Naive thymus-derived CD4-positive, alpha-beta T cell (primary cell): ENCODE results near the gene FAM177B. TPM values are rescaled to one million over a fixed set of nuclear protein-coding genes. Genes with fewer than 3 reads are reported as not detected.

ENCODE experiments used
- ATAC-seq: fragments of 150-1000 bp; cut with Tn5 transposase; 2 replicates; pipeline ENCODE4 v1.10.0; 2021; ENCODE audit warnings: mild to moderate bottlenecking, moderate library complexity
- CTCF ChIA-PET: fragments of 350-600 bp; sonication (Branson Sonifier 250); formaldehyde crosslinking; loops from one replicate; lab custom pipeline; 2021; ENCODE audit warnings: antibody characterized with exemption; lab: Charles Lee
- POLR2A ChIA-PET: fragments of 350-600 bp; sonication (Branson Sonifier 250); formaldehyde crosslinking; loops from one replicate; lab custom pipeline; 2021; ENCODE audit warnings: antibody characterized with exemption, inconsistent platforms; lab: Charles Lee
- DNase-seq, 9 donors: peaks; one replicate each; pipeline versions ENCODE4 v3.0.0 to v3.0.0-alpha.2; 2020 to 2022; ENCODE audit warnings: mixed read lengths in 1 of 9
- H3K27ac ChIP-seq: one replicate; pipeline ENCODE4 v1.7.0; 2013; ENCODE audit warnings: mild to moderate bottlenecking, low read depth, low read length, moderate library complexity
- H3K27me3 ChIP-seq, 2 donors: one replicate each; pipeline ENCODE4 v1.7.0; 2013; ENCODE audit warnings: low read length in 2 of 2, mild to moderate bottlenecking in 2 of 2, moderate library complexity in 2 of 2; ENCODE audit not compliant: control insufficient read depth in 2 of 2, insufficient read depth in 2 of 2
- H3K36me3 ChIP-seq, 3 experiments: 1 replicate in 2 of 3; 2 replicates in 1 of 3; pipeline ENCODE4 v1.7.0; 2013; ENCODE audit warnings: low read length in 3 of 3, mild to moderate bottlenecking in 3 of 3, moderate library complexity in 1 of 3; ENCODE audit not compliant: insufficient read depth in 3 of 3, control insufficient read depth in 2 of 3
- H3K4me1 ChIP-seq, 2 donors: one replicate each; pipeline ENCODE4 v1.7.0; 2013; ENCODE audit warnings: low read length in 2 of 2, mild to moderate bottlenecking in 2 of 2, moderate library complexity in 1 of 2; ENCODE audit not compliant: control insufficient read depth in 2 of 2, insufficient read depth in 2 of 2
- H3K4me3 ChIP-seq: 2 replicates; pipeline ENCODE4 v1.7.0; 2013; ENCODE audit warnings: mild to moderate bottlenecking, low read length
- H3K9me3 ChIP-seq, 3 experiments: 1 replicate in 2 of 3; 2 replicates in 1 of 3; pipeline ENCODE4 v1.7.0; 2013; ENCODE audit warnings: low read length in 3 of 3; ENCODE audit not compliant: control insufficient read depth in 2 of 3
- H3K27ac Mint-ChIP-seq, 9 donors: one replicate each; pipeline ENCODE4 v1.8.0; 2020 to 2022; ENCODE audit warnings: mixed read lengths in 9 of 9, mild to moderate bottlenecking in 8 of 9, moderate library complexity in 5 of 9, inconsistent platforms in 2 of 9
- H3K27me3 Mint-ChIP-seq, 5 donors: one replicate each; pipeline ENCODE4 v1.8.0; 2021 to 2022; ENCODE audit warnings: mixed read lengths in 5 of 5, mild to moderate bottlenecking in 1 of 5
- H3K36me3 Mint-ChIP-seq, 5 donors: one replicate each; pipeline ENCODE4 v1.8.0; 2020 to 2022; ENCODE audit warnings: mixed read lengths in 5 of 5, mild to moderate bottlenecking in 3 of 5, inconsistent platforms in 1 of 5
- H3K4me1 Mint-ChIP-seq, 7 donors: one replicate each; pipeline ENCODE4 v1.8.0; 2020 to 2022; ENCODE audit warnings: mixed read lengths in 7 of 7, mild to moderate bottlenecking in 3 of 7, inconsistent platforms in 1 of 7
- H3K4me3 Mint-ChIP-seq, 10 donors: one replicate each; pipeline ENCODE4 v1.8.0; 2020 to 2022; ENCODE audit warnings: mild to moderate bottlenecking in 10 of 10, mixed read lengths in 10 of 10, moderate library complexity in 6 of 10, inconsistent platforms in 2 of 10
- H3K9me3 Mint-ChIP-seq, 11 donors: one replicate each; pipeline ENCODE4 v1.8.0; 2020 to 2022; ENCODE audit warnings: mixed read lengths in 11 of 11, mild to moderate bottlenecking in 4 of 11, inconsistent platforms in 1 of 11, moderate library complexity in 1 of 11
- intact Hi-C, 2 donors: fragments of 100-400 bp; cut with micrococcal nuclease; formaldehyde crosslinking; loops; one replicate each; pipeline ENCODE4 v1.15.1; 2023
- polyA plus RNA-seq, 2 donors: library from polyadenylated mRNA; unstranded; fragments of 300-500 nt; fragmentation: Illumina TruSeq; gene quantifications; one replicate each; pipeline ENCODE4 v1.2.3, GENCODE V29; 2021
- total RNA-seq, 6 experiments: library from RNA in 5 of 6; stranded (reverse) in 5 of 6; gene quantifications; 1 replicate in 5 of 6; 2 replicates in 1 of 6; pipeline ENCODE4 v1.2.3 and lab custom pipeline; 2021 to 2026

Gene FAM177B
- total and polyA plus RNA-seq, 7 experiments from 2014 or later: not detected

- ATAC-seq (no peak), DNase-seq (no peak)
- no peaks in the 10 kb centered on the region for H3K9me3 ChIP-seq
- no peaks in the 10 kb centered on the region for H3K27me3 ChIP-seq
- H3K27ac Mint-ChIP-seq: no peak overlapping the region
- H3K36me3 ChIP-seq: no peaks in the 10 kb centered on the region
- H3K27me3 Mint-ChIP-seq: peaks cover 0 to 5% (median 0%) of the 10 kb centered on the region in 5 donors
- H3K4me3 Mint-ChIP-seq: no peak overlapping the region
- no peak overlapping the region for H3K27ac ChIP-seq
- no peaks in the 10 kb centered on the region for H3K36me3 Mint-ChIP-seq
- H3K9me3 Mint-ChIP-seq: peaks cover 0 to 7% (median 0%) of the 10 kb centered on the region in 11 donors
- ChIA-PET CTCF (no interaction called here), POLR2A (no interaction called here)
- H3K4me1 Mint-ChIP-seq: peaks cover 0 to 17% (median 0%) of the 10 kb centered on the region in 7 donors
- no peaks in the 10 kb centered on the region for H3K4me1 ChIP-seq
- no peak overlapping the region for H3K4me3 ChIP-seq
- intact Hi-C loops: loop anchor here in 1 of 2 donors (5.0 kb wide), 1 partner anchor 906 kb away; no protein-coding TSS in a partner anchor
These were observed 54.2 kb downstream of the FAM177B start for GRCh38 chr1:222791006-222791710.

GRCh38 chr1:222792744-222793143 is 55.7 kb downstream of the FAM177B start:
- Mint-ChIP-seq H3K27me3 (peaks cover 0 to 2% (median 0%) of the 10 kb centered on the region in 5 donors), H3K36me3 (no peaks in the 10 kb centered on the region), H3K27ac (no peak overlapping the region), H3K9me3 (peaks cover 0 to 7% (median 0%) of the 10 kb centered on the region in 11 donors), H3K4me1 (peaks cover 0 to 17% (median 0%) of the 10 kb centered on the region in 7 donors), H3K4me3 (no peak overlapping the region)
- H3K36me3 ChIP-seq: no peaks in the 10 kb centered on the region
- intact Hi-C loops: loop anchor here (1.0 to 5.0 kb wide), 5 partner anchors 289 to 905 kb away; no protein-coding TSS in a partner anchor
- no peaks in the 10 kb centered on the region for H3K27me3 ChIP-seq
- POLR2A ChIA-PET: no interaction called here
- no peaks in the 10 kb centered on the region for H3K4me1 ChIP-seq
- CTCF ChIA-PET: interaction anchor here (0.9 to 1.3 kb wide), 2 partner anchors 297 to 328 kb away, joined by 5 to 6 read pairs; no protein-coding TSS in a partner anchor
- DNase-seq (peak in 6 of 9 donors; percentile 7 to 44 (median 27)), ATAC-seq (no peak)
- H3K9me3 ChIP-seq: no peaks in the 10 kb centered on the region
- no peak overlapping the region for H3K4me3 ChIP-seq
- H3K27ac ChIP-seq: no peak overlapping the region

- intact Hi-C loops: loop anchor here in 1 of 2 donors (5.0 kb wide), 1 partner anchor 902 kb away; no protein-coding TSS in a partner anchor
These were observed 57.9 kb downstream of the FAM177B start for GRCh38 chr1:222794656-222795474.

GRCh38 chr1:222798116-222798515 is 61.1 kb downstream of the FAM177B start:
- intact Hi-C loops: no loop called here
- Mint-ChIP-seq H3K27me3 (peaks cover 0 to 13% (median 0%) of the 10 kb centered on the region in 5 donors), H3K36me3 (no peaks in the 10 kb centered on the region), H3K9me3 (no peaks in the 10 kb centered on the region), H3K4me1 (peaks cover 0 to 12% (median 5%) of the 10 kb centered on the region in 7 donors), H3K4me3 (no peak overlapping the region), H3K27ac (no peak overlapping the region)
- Histone ChIP-seq H3K4me3 (no peak overlapping the region), H3K27ac (no peak overlapping the region), H3K4me1 (no peaks in the 10 kb centered on the region), H3K27me3 (no peaks in the 10 kb centered on the region), H3K36me3 (no peaks in the 10 kb centered on the region), H3K9me3 (no peaks in the 10 kb centered on the region)
- CTCF ChIA-PET: interaction anchor here (0.7 to 1.4 kb wide), 4 partner anchors 18 to 330 kb away, joined by 3 to 6 read pairs (median 5); no protein-coding TSS in a partner anchor
- DNase-seq: no peak
- POLR2A ChIA-PET: no interaction called here
- ATAC-seq: no peak

More at GRCh38 chr1:222794656-222795474, 57.9 kb downstream of the FAM177B start:
- CTCF ChIA-PET: interaction anchor here (0.7 kb wide), 1 partner anchor 336 kb away, joined by 3 read pairs; no protein-coding TSS in a partner anchor
- Mint-ChIP-seq H3K27me3 (peaks cover 0 to 2% (median 0%) of the 10 kb centered on the region in 5 donors), H3K36me3 (no peaks in the 10 kb centered on the region), H3K9me3 (peaks cover 0 to 2% (median 0%) of the 10 kb centered on the region in 11 donors), H3K4me3 (no peak overlapping the region), H3K27ac (no peak overlapping the region), H3K4me1 (peaks cover 0 to 30% (median 5%) of the 10 kb centered on the region in 7 donors)
- POLR2A ChIA-PET: no interaction called here
- Histone ChIP-seq H3K4me3 (no peak overlapping the region), H3K4me1 (no peaks in the 10 kb centered on the region), H3K36me3 (no peaks in the 10 kb centered on the region), H3K9me3 (no peaks in the 10 kb centered on the region), H3K27me3 (no peaks in the 10 kb centered on the region), H3K27ac (no peak overlapping the region)
- DNase-seq: no peak
- ATAC-seq: no peak

GRCh38 chr1:222798975-222799374 is 62.0 kb downstream of the FAM177B start:
- intact Hi-C loops: no loop called here
- CTCF ChIA-PET: interaction anchor here (1.2 to 1.4 kb wide), 2 partner anchors 18 to 291 kb away, joined by 3 to 5 read pairs; no protein-coding TSS in a partner anchor

More at GRCh38 chr1:222798975-222799374, 62.0 kb downstream of the FAM177B start:
- ATAC-seq (no peak), DNase-seq (no peak)
- Mint-ChIP-seq H3K4me1 (peaks cover 0 to 12% (median 5%) of the 10 kb centered on the region in 7 donors), H3K27ac (peak overlapping the region in 2 of 9 donors; percentile 20 to 48), H3K27me3 (peaks cover 0 to 13% (median 0%) of the 10 kb centered on the region in 5 donors), H3K36me3 (no peaks in the 10 kb centered on the region), H3K4me3 (peak overlapping the region in 1 of 10 donors; percentile 5), H3K9me3 (no peaks in the 10 kb centered on the region)
- Histone ChIP-seq H3K4me3 (no peak overlapping the region), H3K9me3 (no peaks in the 10 kb centered on the region), H3K27me3 (no peaks in the 10 kb centered on the region), H3K4me1 (no peaks in the 10 kb centered on the region), H3K27ac (no peak overlapping the region), H3K36me3 (no peaks in the 10 kb centered on the region)
- POLR2A ChIA-PET: no interaction called here
